NCI-H2196 (cell line): ENCODE measurements around the gene DCTPP1.

Experiments used
- DNase-seq: peaks from one replicate; lab custom pipeline; 2025; ENCODE audit not compliant: unreplicated experiment; lab: John Stamatoyannopoulos, UW

DCTPP1 gene

GRCh38 chr16:30447512-30448226 is 17.8 kb upstream of the DCTPP1 start:
- DNase-seq = no peak

DNA sequence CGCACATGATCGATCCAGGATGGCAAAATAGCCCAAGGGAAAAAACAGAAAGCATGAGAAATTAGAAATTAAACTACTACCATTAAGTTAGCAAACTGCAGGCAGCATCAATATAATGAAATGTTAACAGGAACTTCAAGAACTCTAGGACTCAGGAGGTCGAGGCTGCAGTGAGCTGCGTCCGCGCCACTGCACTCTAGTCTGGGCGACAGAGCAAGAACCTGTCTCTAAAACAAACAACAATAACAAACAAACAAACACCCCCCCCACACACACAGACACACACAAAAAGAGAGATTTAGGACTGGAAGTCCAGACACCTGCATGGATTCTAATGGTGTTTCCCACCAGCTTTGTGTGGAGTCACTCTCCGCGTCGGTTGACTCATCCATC is 16.4 kb upstream of the DCTPP1 start:
- DNase-seq = no peak

GRCh38 chr16:30445408-30446202 is 15.8 kb upstream of the DCTPP1 start, which contains the start of gene SEPHS2:
Gene SEPHS2, minus strand, starts transcription at chr16:30445874. Its CDS starts 147 bp downstream, at chr16:30445727.
- DNase-seq = peak; percentile 96

DNA sequence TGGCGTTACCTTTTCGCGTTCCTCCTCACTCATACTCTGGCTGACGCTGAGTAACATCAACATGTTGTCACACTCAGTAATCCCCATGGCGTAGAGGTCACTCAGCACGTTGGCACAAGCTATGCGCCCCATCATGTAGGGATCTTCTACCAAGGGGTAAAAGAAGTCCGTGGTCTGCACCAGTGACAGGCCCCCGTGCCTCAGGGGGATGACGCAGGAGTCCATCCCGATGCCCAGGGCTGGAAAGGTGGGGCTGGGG is 15.2 kb upstream of the DCTPP1 start:
- no peak for DNase-seq

GRCh38 chr16:30444231-30445148 is 14.7 kb upstream of the DCTPP1 start:
- DNase-seq = no peak

- no peak for DNase-seq
Observed at GRCh38 chr16:30443631-30444030, 13.8 kb upstream of the DCTPP1 start.

GRCh38 chr16:30439720-30440348 is 10.0 kb upstream of the DCTPP1 start:
- DNase-seq = no peak

- no peak for DNase-seq
Observed at GRCh38 chr16:30438835-30439234, 9.0 kb upstream of the DCTPP1 start.

DNA sequence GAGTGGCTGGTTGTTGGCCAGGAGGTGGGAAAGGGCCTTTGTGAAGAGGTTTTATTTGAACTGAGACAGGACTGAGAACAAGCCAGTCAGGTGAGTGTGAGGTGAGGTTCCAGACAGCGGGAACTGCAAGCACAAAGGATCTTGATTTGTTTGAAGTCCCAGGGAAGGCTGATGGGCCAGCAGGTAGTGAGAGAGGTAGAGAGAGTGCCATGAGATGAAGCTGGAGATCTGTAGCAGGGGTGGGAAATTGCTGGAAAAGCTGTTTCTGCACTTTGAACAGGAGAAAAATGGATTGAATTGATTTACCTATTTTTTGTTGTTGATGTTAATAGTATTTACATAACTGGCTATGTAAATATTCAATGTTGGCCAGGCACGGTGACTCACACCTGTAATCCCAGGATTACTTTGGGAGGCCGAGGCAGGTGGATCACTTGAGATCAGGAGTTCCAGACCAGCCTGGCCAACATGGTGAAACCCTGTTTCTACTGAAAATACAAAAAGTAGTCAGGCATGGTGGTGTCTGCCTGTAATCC is 7.7 kb upstream of the DCTPP1 start:
- DNase-seq = peak; percentile 68

- no peak for DNase-seq
Observed at GRCh38 chr16:30434852-30435251, 5.0 kb upstream of the DCTPP1 start.

DNA sequence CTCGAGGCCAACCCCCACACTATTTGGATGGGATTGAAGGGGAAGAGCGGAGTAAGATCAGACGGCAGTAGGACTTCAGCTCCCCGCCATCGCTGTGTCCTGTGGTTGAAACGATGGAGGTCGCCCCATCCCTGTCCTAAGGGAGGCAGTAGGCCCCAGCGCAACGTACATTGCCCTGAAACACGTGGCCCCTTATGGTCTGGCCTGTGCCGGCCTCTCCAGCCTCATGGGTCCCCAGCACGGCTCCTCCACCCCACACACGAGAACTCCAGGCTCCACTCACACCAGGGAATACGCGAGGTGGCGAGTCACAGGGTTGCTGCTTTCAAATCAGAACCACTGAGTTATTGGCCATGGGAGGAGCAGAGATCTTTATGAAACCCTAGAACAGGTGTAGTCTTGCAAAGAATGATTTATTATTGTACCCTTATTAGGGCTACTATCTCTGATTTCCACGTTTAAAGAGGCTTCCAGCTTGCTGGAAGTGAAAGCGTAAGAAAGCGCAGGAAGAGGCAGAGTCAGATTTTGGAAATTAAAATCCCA is 669 bp upstream of the DCTPP1 start:
- DNase-seq = no peak

DNA sequence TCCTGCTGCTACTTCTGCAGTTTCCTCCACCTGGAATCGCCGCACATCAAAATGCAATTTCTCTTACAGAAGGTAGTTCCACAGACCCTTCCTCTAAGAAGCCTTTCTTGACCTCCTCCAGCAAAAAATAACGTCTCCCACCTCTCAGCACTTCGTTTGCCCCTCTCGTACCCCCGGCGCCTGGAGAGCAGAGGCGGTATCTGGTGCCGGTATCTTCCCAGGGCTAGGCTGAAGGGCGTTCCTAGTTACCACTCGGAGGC is 482 bp downstream of the DCTPP1 start:
- DNase-seq = no peak

DNA sequence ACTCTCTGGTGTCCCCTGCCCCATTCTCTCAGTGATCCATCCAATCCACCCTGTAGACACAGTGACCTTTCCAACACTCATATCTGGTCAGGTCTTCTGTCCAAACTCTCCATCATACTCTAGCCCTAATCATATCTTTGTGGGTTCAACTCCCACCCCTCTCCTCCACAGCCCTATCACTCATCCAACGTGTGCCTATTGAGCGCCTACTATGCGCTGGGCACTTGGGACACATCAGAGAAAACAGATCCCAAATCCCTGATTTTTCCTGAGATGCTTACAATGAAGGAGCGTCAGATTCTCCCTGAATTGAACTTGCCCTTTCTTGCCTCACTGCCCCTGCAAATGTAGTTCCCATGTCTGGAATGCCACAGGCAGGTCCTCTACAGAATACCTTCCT is 1.8 kb downstream of the DCTPP1 start:
- no peak for DNase-seq

DNA sequence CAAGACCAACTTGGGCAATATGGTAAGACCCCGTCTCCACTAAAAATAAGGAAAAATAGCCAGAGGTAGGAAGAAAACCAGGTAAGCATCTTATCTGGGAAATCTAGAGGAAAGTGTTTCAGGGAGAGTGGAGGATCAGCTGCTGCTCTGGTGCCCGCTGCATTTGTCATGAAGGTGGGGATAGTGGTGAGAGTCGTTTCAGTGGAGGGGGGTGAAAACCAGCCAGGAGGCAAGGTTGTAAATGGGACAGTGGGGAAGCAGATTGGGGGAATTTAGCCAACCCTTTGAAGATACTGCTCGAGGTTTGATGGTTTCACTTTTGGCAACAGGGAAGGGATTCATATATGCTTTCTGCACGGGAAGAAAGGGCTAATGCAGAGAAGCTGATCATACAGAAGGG is 8.8 kb downstream of the DCTPP1 start:
- no peak for DNase-seq

GRCh38 chr16:30418350-30419181 is 11.3 kb downstream of the DCTPP1 start:
- DNase-seq = no peak

- peak; percentile 98 for DNase-seq
Observed at GRCh38 chr16:30417529-30418349, 12.1 kb downstream of the DCTPP1 start.

GRCh38 chr16:30416624-30417528 is 13.0 kb downstream of the DCTPP1 start:
- peak; percentile 42 for DNase-seq

DNA sequence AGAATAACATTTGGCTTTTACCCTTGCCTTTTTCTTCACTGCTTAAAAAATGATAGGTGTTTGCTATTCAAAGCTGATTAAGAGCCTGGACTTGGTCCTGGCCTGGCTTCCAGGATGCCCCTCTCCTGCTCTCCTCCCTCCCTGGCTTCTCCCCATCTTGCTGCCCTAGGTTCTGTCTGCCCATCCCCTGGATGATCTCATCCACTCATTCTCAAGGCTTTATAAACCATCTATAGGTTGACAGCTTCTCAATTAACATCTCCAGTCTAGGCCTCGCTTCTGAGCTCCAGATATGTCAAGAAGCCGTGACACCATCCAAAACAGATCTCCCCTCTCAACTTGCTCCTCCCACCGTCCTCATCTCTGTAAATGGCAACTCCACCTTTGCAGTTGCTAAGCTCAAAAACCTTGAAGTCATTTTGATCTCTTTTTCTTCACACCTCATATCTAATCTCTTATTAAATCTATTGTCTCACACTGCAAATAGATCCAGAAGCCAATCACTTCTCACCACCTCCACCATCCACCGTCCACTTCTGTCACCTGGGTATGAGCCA is 13.7 kb downstream of the DCTPP1 start:
- DNase-seq = no peak
